Right cardiac atrium (tissue), 5 donors: ENCODE measurements around the gene ROBO1. TPM values are rescaled to one million over a fixed set of nuclear protein-coding genes. Genes with fewer than 3 reads are reported as not detected.

Experiments used
- ATAC-seq, 2 donors: fragments of 200-7000 bp; cut with Tn5 transposase; one replicate each; pipeline versions ENCODE4 v1.8.0 to v1.9.1; 2020; ENCODE audit warnings: moderate library complexity in 2 of 2, mild to moderate bottlenecking in 1 of 2
- DNase-seq, 3 donors: peaks; one replicate each; pipeline ENCODE4 v3.0.0-alpha.2; 2020
- H3K27ac ChIP-seq: one replicate; pipeline ENCODE4 v1.5.1; 2013; ENCODE audit warnings: mild to moderate bottlenecking, low read length, control low read depth, moderate library complexity
- H3K27me3 ChIP-seq: one replicate; pipeline ENCODE4 v1.6.1; 2013; ENCODE audit not compliant: control insufficient read depth, insufficient read depth
- H3K4me1 ChIP-seq: one replicate; pipeline ENCODE4 v1.6.1; 2013; ENCODE audit warnings: low read length; ENCODE audit not compliant: control insufficient read depth, insufficient read depth
- H3K4me3 ChIP-seq: one replicate; pipeline ENCODE4 v1.5.1; 2013; ENCODE audit warnings: low read length, control low read depth
- H3K9me3 ChIP-seq: one replicate; pipeline ENCODE4 v1.6.1; 2013; ENCODE audit warnings: low read length; ENCODE audit not compliant: control insufficient read depth
- WGBS: extraction: QIAGEN DNeasy Blood & Tissue Kit; methylation state at CpG from one replicate; pipeline ENCODE4 v1.1.7; 2013; 5-methylcytosine and 5-hydroxymethylcytosine counted together
- intact Hi-C, 4 donors: fragments of 100-400 bp; cut with DNase I; formaldehyde crosslinking; loops; one replicate each; pipeline versions ENCODE4 v1.11.0 to v1.14.0; 2022 to 2023
- polyA plus RNA-seq: library from polyadenylated mRNA; stranded (reverse); fragments of 200-250 nt; gene quantifications from one replicate; pipeline ENCODE4 v1.2.3, GENCODE V29; 2013
- total RNA-seq, 4 donors: library from RNA; stranded (reverse); fragmentation: NEBNext Ultra II Directional; extraction: Animal tissue kit (Norgen Biotek cat#: 25700); gene quantifications; one replicate each; pipeline ENCODE4 v1.2.1, GENCODE V29; 2021
- donor health status: healthy with polysubstance abuse.
- donor health status: DM: no; HTN: yes; CAD: no.
- donor health status: DM: no; HTN: no; CAD: no.
- donor health status: DM: no; HTN: yes; CAD: no; lungs with severe emphysema.
- donor health status: DM: yes; HTN: yes; CAD: no.

Gene ROBO1
- total and polyA plus RNA-seq, 5 donors = 5.5 to 16.2 (median 13.5) TPM

- H3K27me3 ChIP-seq = no peaks in the 10 kb centered on the region
- intact Hi-C loops = no loop called here
- no peaks in the 10 kb centered on the region for H3K4me1 ChIP-seq
- ATAC-seq = no peak
- H3K9me3 ChIP-seq = no peaks in the 10 kb centered on the region
- DNase-seq = no peak
- H3K27ac ChIP-seq = no peak overlapping the region
- 45% methylated on average over 1 of the region's 1 CpG for WGBS
- H3K4me3 ChIP-seq = no peak overlapping the region
Measured at GRCh38 chr3:79263423-79263822, 504.4 kb downstream of the ROBO1 start.

DNA sequence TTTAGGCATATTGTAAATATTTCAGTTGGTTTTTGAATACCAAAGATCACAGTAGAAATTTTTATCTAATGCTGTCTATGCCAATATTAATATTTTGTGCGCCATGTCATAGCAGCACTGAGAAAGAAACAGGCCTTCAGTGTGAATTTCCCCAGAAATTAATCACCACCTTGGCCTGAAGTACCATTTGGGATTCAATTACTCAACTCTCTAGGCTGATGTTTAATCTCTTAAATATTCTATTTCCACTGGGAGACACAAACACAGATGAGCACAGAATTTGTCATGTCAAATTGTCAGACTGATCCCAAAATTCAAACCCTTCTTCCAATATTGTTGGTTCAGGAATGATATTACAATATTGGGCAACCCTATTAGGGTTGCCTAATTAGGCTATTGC, 509.3 kb downstream of the ROBO1 start:
- Histone ChIP-seq H3K27ac (no peak overlapping the region), H3K4me1 (no peaks in the 10 kb centered on the region), H3K27me3 (no peaks in the 10 kb centered on the region), H3K9me3 (no peaks in the 10 kb centered on the region), H3K4me3 (no peak overlapping the region)
- no peak for DNase-seq
- intact Hi-C loops = no loop called here
- 76% methylated on average over 1 of the region's 1 CpG for WGBS
- ATAC-seq = no peak

GRCh38 chr3:79257791-79258190, 510.0 kb downstream of the ROBO1 start:
- Histone ChIP-seq H3K27me3 (no peaks in the 10 kb centered on the region), H3K4me3 (no peak overlapping the region), H3K4me1 (no peaks in the 10 kb centered on the region), H3K9me3 (no peaks in the 10 kb centered on the region), H3K27ac (no peak overlapping the region)
- no peak for DNase-seq
- intact Hi-C loops = no loop called here
- 70% methylated on average over 1 of the region's 1 CpG for WGBS
- ATAC-seq = no peak

GRCh38 chr3:79255702-79256101, 512.1 kb downstream of the ROBO1 start:
- no peaks in the 10 kb centered on the region for H3K9me3 ChIP-seq
- 87% methylated on average over 2 of the region's 2 CpGs for WGBS
- H3K4me3 ChIP-seq = no peak overlapping the region
- no peak for DNase-seq
- ATAC-seq = no peak
- no peaks in the 10 kb centered on the region for H3K27me3 ChIP-seq
- no peak overlapping the region for H3K27ac ChIP-seq
- H3K4me1 ChIP-seq = no peaks in the 10 kb centered on the region
- intact Hi-C loops = no loop called here

- ATAC-seq (no peak), DNase-seq (no peak)
- Histone ChIP-seq H3K27me3 (no peaks in the 10 kb centered on the region), H3K9me3 (no peaks in the 10 kb centered on the region), H3K27ac (no peak overlapping the region), H3K4me3 (no peak overlapping the region), H3K4me1 (no peaks in the 10 kb centered on the region)
- 96% methylated on average over 5 of the region's 5 CpGs for WGBS
- intact Hi-C loops = no loop called here
Measured at GRCh38 chr3:79255292-79255691, 512.5 kb downstream of the ROBO1 start.

GRCh38 chr3:79253704-79254103, 514.1 kb downstream of the ROBO1 start:
- intact Hi-C loops = no loop called here
- WGBS = 73% methylated on average over 4 of the region's 4 CpGs
- Histone ChIP-seq H3K9me3 (no peaks in the 10 kb centered on the region), H3K27me3 (no peaks in the 10 kb centered on the region), H3K27ac (no peak overlapping the region), H3K4me3 (no peak overlapping the region), H3K4me1 (no peaks in the 10 kb centered on the region)
- DNase-seq (no peak), ATAC-seq (no peak)

DNA sequence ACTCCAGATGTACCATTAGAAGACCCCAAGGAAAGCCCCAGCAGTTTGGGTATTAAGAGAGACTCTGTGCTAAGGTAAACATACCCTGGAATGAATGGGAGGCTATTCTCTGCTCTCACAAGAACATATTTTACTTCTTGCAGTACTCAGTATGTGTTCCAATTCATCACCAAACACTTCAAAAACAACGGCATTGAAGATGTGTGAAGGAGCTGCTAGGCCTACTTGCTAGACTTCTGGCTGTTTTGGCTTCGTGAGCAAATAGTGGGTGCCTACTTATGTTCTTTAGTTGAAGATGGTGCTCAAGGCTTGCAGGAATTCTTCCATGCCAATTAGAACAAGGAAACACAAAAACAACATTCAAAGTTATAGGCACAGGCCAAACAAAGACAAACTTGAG, 514.5 kb downstream of the ROBO1 start:
- WGBS = 68% methylated on average over 2 of the region's 2 CpGs
- ATAC-seq (no peak), DNase-seq (no peak)
- intact Hi-C loops = no loop called here
- no peaks in the 10 kb centered on the region for H3K27me3 ChIP-seq
- H3K27ac ChIP-seq = no peak overlapping the region
- no peaks in the 10 kb centered on the region for H3K9me3 ChIP-seq
- H3K4me3 ChIP-seq = no peak overlapping the region
- H3K4me1 ChIP-seq = no peaks in the 10 kb centered on the region

DNA sequence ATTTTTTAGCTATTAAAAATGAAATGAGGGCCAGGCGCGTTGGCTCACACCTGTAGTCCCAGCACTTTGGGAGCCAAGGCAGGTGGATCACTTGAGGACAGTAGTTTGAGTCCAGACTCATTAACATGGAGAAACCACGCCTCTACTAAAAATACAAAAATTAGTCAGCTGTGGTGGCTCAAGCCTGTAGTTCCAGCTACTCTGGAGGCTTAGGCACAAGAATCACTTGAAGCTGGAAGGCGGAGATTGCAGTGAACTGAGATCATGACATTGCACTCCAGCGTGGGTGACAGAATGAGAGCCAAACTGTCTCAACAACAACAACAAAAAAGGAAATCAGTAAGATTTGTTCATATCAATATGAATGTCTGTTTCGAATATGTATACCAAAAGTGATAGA, 517.1 kb downstream of the ROBO1 start:
- no peak for ATAC-seq
- intact Hi-C loops = no loop called here
- H3K27me3 ChIP-seq = no peaks in the 10 kb centered on the region
- no peak overlapping the region for H3K27ac ChIP-seq
- no peaks in the 10 kb centered on the region for H3K4me1 ChIP-seq
- DNase-seq = no peak
- WGBS = 70% methylated on average over 6 of the region's 6 CpGs
- H3K9me3 ChIP-seq = no peaks in the 10 kb centered on the region
- H3K4me3 ChIP-seq = no peak overlapping the region

- intact Hi-C loops = no loop called here
- no peak overlapping the region for H3K4me3 ChIP-seq
- ATAC-seq (no peak), DNase-seq (no peak)
- WGBS = 77% methylated on average over 4 of the region's 4 CpGs
- H3K4me1 ChIP-seq = no peaks in the 10 kb centered on the region
- no peak overlapping the region for H3K27ac ChIP-seq
- no peaks in the 10 kb centered on the region for H3K9me3 ChIP-seq
- no peaks in the 10 kb centered on the region for H3K27me3 ChIP-seq
Measured at GRCh38 chr3:79249701-79250100, 518.1 kb downstream of the ROBO1 start.

DNA sequence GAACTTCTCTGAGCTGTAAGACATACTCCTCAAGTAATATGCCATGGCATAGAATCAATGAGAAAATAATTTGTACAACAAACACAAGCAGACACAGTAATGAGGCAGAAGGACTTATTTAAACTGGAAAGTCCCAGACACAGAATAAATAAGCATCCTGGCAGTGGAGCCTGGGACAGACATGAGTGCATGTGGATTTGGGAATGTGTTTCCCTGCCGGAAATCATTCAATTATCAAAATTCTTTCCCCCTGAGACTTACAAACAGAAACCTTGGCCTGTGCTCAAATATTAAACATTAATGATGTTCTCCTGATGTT, 520.1 kb downstream of the ROBO1 start:
- no peak overlapping the region for H3K27ac ChIP-seq

GRCh38 chr3:79246875-79247724, 520.7 kb downstream of the ROBO1 start:
- no peaks in the 10 kb centered on the region for H3K4me1 ChIP-seq
- no peaks in the 10 kb centered on the region for H3K27me3 ChIP-seq
- ATAC-seq (no peak), DNase-seq (no peak)
- H3K4me3 ChIP-seq = peak overlapping the region; percentile 3
- intact Hi-C loops = no loop called here
- no peak overlapping the region for H3K27ac ChIP-seq
- H3K9me3 ChIP-seq = no peaks in the 10 kb centered on the region
- 42% methylated on average over 8 of the region's 8 CpGs for whole genome bisulfite sequencing

More for the DNA sequence above, 520.1 kb downstream of the ROBO1 start:
- intact Hi-C loops = no loop called here
- DNase-seq (peak in 1 of 3 donors; percentile 46), ATAC-seq (peak; percentile 39 to 79)
- WGBS = 36% methylated on average over 1 of the region's 1 CpG
- no peaks in the 10 kb centered on the region for H3K9me3 ChIP-seq
- no peaks in the 10 kb centered on the region for H3K4me1 ChIP-seq
- peak overlapping the region; percentile 3 for H3K4me3 ChIP-seq
- H3K27me3 ChIP-seq = no peaks in the 10 kb centered on the region
